NCI-H2196 (cell line): ENCODE measurements around the gene HOXA13.

ENCODE experiments used
- DNase-seq: peaks from one replicate; lab custom pipeline; 2025; ENCODE audit not compliant: unreplicated experiment; lab: John Stamatoyannopoulos, UW

HOXA13 gene

DNA sequence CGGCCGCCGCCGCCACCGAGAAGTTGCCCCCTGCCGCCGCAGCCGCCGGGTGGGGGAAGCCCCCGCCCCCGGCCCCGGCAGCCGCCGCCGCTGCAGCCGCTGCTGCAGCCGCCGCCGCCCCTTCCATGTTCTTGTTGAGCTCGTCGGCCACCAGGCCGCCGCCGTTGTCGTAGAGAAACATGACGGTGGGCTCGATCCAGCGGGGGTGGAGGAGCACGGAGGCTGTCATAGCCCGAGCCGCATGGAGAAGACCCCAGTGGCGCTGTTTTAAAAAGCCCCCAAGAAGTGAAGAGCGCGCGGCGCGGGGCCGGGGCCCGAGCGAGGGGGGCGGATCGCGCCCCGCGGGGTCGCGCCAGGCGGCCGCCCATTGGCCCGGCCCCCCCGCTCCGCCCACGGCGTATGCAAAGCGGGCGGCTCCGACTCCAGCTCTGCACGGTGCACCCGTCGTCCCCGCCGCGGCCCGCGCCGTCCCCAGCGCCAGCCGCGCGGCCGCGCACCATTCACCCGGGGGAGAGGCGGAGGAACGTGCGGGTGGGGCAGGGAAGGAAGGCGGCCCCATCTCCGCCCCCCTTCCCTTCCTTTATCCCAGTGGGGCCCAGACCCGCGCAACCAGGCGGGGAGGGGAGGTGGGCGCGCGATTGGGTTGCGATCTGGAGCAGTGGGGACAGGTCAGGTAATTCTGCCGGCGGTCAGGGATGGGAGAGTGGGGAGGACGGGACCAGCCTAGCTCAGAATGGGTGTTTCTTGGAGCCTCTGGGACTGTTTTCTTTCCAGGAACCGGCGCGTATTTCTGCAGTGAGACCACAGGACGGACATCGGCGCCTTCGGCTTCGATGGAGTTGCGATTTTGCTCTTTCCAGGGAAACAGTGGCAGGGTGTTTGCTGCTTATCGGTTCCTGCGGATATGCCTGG is at the start of gene HOXA13:
Gene HOXA13, minus strand, starts transcription at position 243 of the 912 bp plus-strand sequence. Its CDS starts 14 bp downstream, at position 229.
- DNase-seq: peak; percentile 56

DNA sequence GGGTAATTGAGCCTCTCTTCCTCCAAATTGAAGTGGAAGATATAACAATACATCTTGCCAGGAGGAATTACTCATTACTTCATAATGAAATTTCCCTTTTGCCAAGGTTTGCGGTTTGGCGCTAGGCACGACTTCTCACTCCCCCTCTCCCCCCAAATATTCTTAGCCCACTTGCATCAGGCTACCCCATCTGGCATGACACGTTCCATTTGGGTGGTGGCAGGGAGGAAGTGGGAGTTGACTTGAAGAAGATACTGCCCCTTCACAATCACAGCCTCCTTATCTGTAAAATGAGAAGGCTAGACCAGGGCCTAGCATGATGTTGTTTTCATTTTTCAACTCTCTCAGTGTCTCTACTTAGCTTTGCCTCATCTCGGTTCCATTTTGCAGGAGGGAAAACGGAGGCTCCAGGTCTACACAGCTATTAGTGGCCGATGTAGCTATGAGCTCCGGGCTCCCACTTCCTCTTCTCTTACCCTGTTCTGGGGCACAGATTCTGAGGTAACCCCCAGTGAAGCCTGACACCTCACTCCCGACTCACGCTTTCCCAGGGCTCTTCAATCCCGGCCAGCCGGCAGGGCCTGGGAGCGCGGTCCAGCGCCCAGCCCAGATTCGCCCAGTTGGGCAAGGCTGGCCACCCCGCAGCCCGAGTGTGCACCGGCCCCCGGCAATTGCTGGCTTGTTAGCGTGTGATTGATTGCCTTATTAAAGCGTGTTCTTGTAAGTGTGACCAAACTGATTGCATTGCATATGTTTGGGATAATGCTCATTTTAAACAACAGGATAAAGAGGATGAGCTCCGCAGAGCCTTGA is 49.2 kb upstream of the HOXA13 start:
- DNase-seq: no peak

GRCh38 chr7:27248427-27248806 is 48.5 kb upstream of the HOXA13 start:
- DNase-seq: no peak

DNA sequence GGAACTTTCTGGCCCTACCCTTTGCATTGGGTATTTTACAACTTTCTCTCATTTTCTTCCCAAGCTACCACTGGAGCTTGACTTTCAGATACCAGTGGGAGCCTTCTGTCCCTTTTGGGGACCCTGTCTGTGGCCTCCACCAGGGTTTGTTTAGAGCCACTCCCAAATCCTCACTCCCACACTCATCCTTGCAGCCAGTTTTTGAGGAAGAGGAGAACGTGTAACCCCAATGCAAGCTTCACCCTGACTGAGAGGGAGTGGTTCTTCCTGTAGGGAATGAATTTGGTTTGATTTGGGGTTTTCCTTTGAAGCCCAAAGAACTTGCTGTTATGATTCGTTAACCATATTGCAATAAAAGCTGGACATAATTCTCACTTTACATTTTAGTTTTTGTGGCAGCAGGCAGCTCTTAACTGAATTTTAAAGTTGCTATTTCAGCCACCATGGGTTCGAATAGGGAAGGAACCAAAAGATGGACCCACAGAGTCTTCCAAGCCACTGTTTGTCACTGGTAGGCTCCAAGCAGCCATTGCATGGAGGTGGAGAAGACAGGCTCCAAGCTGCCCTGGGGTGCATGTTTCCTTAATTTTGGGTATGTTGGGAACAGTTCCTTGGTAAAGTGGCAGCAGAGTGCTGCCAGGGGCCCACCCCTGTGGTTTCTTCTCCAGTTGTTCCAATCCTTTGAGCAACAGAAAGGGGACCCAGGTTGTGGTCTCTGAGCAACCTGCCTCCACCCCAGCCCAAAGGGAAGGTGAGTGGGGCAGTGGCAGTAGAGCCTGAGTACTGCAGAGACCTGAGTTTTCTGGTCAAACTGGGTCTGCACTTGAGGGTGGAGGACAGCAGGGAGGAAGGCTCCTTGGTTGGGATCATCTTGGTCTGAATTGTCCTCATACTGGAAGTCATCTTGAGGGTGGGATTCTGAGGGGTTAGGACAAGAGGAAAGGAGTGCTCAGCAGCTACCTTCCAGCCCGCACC is 47.8 kb upstream of the HOXA13 start:
- DNase-seq: no peak

DNA sequence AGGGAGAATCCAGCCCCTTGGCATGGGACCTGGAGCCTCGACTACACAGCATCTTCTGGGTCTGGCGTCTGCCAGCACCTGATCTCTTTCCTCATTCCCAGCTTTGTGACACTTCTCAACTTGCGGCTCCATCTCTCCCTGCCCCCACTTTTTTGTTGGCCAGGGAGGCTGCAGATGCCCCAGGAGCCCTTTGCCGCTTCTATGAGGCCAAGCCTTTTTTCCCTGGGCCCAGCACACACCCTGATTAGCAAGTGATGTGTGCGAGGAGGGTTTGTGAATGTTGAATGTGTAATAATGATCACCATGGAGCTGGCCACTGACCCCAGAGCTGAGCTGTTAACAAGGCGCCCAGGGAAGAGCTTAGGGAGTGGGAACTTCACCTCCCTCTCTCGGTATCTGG is 47.1 kb upstream of the HOXA13 start:
- DNase-seq: no peak

DNA sequence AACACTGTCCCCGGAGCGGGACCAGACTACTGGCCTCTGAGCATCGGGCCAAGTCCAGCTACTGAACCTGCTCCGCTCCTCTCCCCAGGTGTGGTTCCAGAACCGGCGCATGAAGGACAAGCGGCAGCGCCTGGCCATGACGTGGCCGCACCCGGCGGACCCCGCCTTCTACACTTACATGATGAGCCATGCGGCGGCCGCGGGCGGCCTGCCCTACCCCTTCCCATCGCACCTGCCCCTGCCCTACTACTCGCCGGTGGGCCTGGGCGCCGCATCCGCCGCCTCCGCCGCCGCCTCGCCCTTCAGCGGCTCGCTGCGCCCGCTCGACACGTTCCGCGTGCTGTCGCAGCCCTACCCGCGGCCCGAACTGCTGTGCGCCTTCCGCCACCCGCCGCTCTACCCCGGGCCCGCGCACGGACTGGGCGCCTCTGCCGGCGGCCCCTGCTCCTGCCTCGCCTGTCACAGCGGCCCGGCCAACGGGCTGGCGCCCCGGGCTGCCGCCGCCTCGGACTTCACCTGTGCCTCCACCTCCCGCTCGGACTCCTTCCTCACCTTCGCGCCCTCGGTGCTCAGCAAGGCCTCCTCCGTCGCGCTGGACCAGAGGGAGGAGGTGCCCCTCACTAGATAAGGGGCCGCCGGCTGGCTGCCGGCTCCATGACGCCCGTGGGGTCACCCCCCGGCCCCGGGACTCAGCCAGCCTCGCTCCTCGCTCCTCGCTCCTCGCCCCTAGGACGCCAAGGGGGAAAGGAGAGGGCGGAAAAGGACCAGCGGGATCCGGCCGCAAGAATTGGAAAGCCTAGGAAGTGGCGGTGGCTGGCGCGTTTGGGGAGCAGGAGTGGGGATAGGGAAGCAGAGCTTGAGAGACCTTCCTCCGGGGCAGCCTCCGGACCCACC is 46.2 kb upstream of the HOXA13 start:
- no peak for DNase-seq

- no peak for DNase-seq
Measured at GRCh38 chr7:27245124-27245797, 45.4 kb upstream of the HOXA13 start.

- no peak for DNase-seq
Measured at GRCh38 chr7:27244488-27245123, 44.7 kb upstream of the HOXA13 start.

- no peak for DNase-seq
Measured at GRCh38 chr7:27243340-27244163, 43.7 kb upstream of the HOXA13 start.

GRCh38 chr7:27242555-27243339 is 42.9 kb upstream of the HOXA13 start, which contains the start of gene EVX1:
Gene EVX1, plus strand, starts transcription at chr7:27242802. Its CDS starts 229 bp downstream, at chr7:27243031.
- DNase-seq: no peak

DNA sequence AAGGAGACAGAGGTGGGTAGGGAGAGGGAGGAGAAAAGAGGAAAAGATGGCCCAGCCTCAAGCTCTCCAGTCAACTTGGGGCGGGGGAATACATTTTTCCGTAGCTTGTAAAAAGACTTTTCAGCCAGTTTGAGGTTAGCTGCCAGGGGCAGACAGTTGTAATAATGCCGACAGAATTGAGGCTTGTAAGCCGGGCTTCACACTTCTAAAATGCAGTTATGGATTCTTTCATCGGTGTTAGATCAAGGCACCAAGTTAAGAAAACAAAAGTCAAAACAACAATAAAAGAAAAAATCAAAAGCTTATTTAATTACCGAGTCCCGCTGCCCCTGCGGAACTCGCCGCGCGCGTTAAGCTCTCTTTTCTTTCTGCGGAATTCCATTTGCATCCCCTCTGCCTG is 42.3 kb upstream of the HOXA13 start:
- no peak for DNase-seq

DNA sequence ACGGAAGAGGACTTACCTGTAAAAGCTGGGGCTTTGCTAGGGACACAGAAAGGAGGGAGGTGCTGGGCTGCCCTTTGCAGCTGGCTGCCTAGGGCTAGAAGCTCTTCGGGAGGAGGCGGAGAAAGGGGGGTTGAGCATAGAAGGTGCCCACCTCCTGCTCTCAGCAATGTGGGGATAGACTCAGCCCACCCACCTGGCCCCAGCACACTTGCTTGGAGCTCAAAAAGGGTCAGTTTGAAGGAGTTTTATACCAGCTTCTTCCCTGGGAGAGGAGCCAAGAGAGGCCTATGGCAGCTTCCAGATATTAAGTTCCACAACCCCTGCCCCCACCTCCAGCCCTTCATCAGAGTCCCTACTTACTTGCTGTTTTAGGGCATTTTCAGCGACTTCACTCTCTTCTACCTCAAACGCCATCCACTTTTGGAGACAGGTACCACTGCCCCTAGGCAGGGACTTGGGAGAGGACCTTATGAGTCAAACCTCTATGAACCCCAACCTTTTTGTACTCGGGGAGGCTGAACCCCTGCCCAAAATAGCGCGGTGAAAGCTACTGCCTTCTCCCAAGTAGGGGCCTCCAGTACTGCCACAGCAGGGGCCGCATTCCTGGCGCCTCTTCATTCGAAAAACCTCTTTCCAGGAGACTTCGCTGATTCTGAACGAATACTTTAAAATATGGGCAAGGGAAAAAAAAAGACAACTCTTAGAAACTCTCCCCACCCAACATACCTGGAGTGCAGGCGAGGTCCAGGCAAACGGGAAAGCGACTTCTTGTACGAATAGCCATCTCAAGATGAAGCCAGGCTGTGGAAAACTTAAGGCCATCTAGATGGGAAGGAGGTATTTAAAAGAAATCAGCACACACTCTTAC is 41.5 kb upstream of the HOXA13 start:
- DNase-seq: no peak

DNA sequence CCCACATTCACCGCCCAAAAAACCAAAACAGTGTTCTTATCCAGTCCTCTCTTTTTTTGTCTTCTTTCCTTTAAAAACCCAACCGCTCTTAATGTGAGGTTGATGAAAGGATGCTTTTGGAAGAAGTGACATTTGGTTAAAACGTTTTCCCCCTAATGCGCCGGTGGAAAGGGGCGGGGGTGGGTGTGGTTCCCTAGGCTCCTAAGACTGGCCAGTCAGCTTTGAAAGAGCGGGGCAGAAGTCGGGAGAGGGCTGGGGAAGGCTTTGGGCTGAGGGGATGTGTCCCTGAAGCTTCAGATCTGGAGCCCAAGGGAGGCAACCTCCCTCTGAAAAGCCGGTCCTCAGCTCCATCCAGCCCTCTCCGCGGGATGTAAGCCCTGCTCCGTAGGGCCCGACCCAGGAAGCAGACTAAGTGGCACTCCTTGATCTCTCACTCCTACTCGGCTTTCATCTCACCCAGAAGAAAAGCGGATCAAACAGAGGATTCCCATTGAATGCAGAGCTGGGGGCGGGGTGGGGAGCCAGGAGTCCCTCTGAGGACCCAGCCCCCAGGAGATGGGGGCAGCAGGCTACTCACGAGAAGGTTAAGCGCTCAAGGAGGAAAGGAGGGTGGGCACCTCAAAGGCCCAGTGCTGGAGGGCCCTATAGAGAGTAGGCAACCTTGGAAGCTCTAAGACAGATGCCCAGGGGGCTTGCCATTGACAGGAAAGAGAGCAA is 40.3 kb upstream of the HOXA13 start:
- no peak for DNase-seq

- DNase-seq: no peak
Measured at GRCh38 chr7:27239387-27240014, 39.6 kb upstream of the HOXA13 start.

GRCh38 chr7:27238979-27239386 is 39.1 kb upstream of the HOXA13 start:
- no peak for DNase-seq
